Activated naive CD8-positive, alpha-beta T cell treated with anti-CD3 and anti-CD28 coated beads, Interleukin-2, amount 50 U/mL, for 16 hours (primary cell): ENCODE measurements around the gene CCDC88C.
"Not testable (repeated sequence)": the region's sequence is repeated elsewhere in the genome, so short reads cannot be mapped to it uniquely, and the experiment has no call there.

Experiments
- DNase-seq: peaks from one replicate; pipeline ENCODE4 v3.0.0-alpha.2; 2020; ENCODE audit warnings: low read depth, low spot score

The CCDC88C gene

GRCh38 chr14:91250912-91251311, 166.7 kb downstream of the CCDC88C start:
- no peak for DNase-seq

DNA sequence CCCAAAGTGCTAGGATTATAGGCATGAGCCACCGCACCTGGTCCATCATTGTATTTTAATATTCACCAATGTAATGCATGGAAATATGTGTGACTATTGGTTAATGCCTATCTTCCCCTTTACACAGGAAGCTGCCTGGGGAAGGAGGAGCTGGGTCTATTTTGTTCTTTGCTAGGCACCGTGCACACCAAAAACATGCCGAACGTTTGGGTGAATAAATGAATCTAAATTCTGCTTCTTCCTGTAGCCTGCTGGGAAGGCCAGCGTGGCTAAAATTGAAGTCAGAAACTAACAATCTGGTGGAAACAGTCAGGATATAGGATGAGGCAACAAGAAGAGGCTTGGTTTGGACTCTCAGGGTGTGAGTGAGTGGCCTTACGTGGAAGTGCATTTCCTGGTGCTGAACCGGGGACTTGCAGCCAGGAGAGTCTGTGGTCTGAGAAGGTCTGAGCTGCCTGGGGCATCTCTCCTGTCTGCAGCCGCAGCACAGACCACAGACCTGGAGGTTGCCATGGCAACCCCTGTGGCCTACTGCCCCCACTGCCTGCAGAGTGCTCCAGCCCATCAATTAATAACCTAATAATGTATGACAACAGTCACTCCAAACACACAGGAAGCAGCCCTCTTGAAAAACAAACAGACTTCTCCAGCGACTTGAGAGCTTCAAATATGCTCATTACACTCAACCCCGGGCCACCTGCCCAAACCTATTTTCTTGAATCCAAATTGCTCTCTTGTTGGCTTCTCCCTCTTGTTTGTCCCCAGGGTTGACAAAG, 167.6 kb downstream of the CCDC88C start:
- DNase-seq, result no peak

DNA sequence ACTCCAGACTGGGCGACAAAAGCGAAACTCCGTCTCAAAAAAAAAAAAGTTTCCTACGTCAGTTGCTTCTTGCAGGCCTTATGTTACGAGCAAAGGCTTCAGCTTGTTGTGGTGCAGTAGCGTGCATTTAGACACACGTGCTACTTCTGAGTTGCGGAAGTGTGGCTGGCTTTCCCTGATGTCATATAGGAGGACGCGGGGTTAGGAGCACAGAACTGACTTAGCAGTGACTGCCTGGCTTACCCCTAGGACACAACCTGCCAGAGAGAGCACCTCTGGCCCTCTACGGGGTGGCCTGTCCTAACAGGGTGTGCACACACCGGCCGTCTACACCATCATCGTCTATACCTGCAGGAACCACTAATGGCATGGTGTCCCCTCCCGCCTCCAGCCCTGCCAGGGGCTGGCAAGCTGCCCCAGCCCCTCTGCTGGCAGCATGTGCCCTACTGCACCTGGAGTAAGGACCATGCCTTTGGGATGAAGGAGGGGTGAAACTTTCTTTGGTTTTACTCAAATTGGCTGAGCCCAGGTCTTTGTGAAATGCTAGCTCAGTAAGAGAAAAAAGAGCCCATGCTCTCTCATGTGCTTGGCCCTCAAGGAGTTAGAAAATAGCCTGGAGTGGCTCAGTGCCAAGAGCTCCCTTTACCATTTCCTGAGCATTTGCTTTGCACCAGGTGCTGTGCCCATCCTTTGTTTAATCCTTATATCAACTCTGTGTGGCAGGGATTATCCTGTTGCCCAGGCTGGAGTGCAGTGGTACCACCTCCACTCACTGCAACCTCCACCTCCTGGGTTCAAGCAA, 171.4 kb downstream of the CCDC88C start:
- DNase-seq, result no peak

- DNase-seq, result not testable (repeated sequence)
Measured at GRCh38 chr14:91245616-91246015, 172.0 kb downstream of the CCDC88C start.

DNA sequence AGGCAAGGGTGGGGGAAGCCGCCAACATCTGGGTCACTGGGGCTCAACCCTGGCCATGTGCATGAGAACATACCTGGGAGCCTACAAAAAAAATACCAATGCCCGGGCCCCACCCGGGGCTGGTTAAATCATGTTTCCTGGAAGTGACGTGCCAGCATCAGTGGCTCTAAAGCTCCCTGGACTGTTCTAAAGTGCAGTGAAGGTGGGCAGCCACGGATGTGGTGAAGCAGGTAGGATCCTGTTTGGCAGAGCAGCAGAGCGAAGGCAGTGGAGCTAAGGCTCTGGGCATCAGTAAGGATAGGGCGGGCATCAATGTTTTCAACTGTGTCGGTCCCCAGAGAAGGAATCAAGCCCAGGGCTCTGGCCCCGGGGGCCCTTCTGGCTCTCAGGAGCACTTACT, 172.6 kb downstream of the CCDC88C start:
- DNase-seq, result no peak

DNA sequence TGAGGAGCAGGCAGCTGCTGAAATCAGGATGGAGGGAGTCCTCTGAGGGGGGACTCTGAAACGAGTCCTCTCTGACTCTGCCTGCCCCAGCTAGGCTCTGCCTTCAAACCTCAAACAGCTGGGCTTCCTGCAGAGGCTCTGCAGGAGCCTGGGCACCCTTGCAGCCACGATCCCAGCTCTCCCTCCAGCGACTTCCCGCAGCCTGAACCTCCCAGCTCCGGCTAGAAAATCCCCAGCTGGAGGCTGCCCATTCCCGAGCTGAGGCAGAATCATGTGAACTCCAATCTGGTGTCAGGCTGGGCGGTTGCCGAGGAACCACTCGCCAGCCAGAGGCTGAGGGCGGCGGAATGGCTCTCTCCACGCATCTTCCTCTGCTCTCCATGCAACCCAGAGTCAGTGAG, 173.1 kb downstream of the CCDC88C start, which contains the start of gene GPR68:
Gene GPR68, minus strand, starts transcription at position 204 of the 401 bp plus-strand sequence. CDS start 9,654 bp downstream, outside the sequence.
- DNase-seq, result no peak

DNA sequence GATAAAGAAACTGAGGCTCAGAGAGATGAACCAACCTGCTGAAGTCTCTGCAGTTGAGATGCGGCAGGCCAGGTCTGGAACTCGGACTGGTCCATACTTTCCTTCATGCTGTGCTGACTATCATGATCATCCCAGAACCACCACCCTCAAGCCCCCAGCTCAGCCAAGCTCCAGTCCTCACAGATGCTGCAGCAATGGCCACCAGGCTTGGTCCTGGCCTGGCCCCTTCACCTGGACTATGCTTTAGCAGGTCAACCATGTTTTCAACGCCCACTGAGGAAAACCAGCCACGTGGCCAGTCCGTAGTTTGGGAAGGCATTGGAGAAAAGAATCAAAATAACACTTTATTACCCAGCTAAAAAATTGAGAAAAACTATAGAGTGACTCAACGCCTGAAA, 174.5 kb downstream of the CCDC88C start:
- DNase-seq, result no peak

GRCh38 chr14:91242635-91243034, 175.0 kb downstream of the CCDC88C start:
- DNase-seq, result no peak

- no peak for DNase-seq
Measured at GRCh38 chr14:91241863-91242262, 175.8 kb downstream of the CCDC88C start.

DNA sequence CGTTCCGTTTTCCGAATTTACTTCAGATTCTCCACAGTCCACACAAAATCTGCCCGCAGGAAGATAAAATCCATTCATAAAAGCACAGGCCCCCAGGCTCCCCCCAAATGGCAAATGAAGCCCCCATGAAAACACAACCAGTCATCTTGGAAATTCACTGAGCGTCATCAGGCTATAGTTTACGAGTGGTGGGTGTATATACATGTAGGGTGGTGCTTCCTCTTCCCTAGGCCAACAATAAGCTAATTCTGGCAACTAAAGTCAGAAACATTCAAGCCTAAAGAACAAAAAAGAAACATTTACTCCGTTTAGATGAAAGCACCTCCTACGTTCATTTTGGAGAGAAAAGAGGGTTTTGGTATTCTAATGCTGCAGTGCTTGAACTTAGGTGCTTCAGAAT, 179.0 kb downstream of the CCDC88C start:
- no peak for DNase-seq

GRCh38 chr14:91238085-91238484, 179.5 kb downstream of the CCDC88C start:
- DNase-seq, result no peak

DNA sequence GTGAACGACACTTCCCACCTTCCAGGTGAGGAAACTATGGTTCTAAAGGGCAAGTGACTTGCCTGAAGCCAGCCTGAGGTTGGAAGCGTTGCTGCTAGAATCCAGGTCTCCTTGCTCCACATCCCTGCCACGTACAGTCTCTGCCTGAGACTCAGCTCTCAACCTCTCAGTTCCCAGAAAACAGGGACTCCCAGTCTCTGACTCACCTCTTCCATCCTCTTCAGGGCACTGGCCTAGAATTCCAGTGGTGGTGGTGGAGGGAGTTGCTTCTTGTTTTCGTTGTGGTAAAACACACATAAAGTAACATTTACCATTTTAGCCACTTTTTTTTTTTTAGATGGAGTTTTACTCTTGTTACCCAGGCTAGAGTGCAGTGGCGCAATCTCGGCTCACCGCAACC, 180.4 kb downstream of the CCDC88C start:
- no peak for DNase-seq

DNA sequence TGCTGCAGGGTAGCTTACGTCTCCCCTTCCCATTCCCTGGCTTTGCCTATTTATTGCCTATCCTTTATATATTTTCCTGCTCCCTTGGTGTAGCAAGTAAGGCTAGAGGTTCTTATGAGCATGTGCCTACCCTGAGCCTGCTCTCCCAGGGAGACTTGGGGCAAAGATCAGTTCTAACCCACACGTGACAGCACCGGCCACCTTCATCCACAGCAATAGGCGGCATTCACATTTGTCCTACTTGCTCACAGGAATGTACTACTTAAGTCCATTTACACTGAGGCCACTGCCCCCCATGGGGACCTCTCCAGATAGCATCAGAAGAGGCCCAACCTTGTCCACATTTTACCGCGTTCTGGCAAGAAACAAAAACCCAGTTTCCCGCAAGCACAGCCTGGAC, 181.8 kb downstream of the CCDC88C start:
- no peak for DNase-seq

- DNase-seq, result no peak
Measured at GRCh38 chr14:91234791-91235114, 182.9 kb downstream of the CCDC88C start.

GRCh38 chr14:91233936-91234790, 183.5 kb downstream of the CCDC88C start:
- DNase-seq, result no peak

DNA sequence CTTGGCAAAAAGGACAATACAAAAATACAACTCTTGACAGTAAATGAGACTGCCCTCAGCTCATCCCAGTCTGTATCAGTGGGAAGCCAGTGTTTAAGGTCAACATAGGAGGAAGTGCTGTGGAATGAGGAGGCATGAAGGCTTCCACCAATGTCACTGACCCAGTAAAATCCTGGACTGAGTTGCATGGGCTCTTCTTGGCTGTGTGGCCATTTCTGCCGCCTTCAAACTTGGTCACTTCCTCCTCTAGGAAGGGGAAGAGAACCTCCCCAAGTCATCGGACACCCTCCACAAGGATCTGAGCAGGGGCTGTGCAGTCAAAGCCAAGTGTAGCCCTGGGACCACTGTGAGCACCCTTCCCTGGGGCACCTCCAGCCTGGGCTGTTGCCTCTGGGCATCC, 185.0 kb downstream of the CCDC88C start:
- no peak for DNase-seq

- DNase-seq, result no peak
Measured at GRCh38 chr14:91232052-91232451, 185.6 kb downstream of the CCDC88C start.

DNA sequence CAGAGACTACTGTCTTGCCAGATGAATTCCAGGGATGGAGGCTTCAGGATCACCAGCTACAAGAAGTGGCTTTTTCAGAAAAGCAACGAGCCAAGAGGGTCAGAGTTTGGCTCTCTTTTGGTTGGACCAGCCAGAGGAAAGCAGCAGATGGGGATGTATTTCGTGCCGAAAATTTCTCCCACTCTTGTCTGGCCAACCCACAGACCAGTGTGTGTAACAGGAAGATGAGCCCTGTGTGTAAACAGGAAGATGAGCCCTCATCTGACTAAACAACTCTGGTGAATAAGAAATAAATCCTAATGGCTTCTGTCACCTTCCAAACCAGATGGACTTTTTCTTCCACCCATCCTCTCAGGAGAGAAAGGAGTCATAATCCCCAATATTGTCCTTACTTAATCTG, 186.2 kb downstream of the CCDC88C start:
- no peak for DNase-seq

GRCh38 chr14:91230397-91231035, 187.1 kb downstream of the CCDC88C start:
- DNase-seq, result no peak

DNA sequence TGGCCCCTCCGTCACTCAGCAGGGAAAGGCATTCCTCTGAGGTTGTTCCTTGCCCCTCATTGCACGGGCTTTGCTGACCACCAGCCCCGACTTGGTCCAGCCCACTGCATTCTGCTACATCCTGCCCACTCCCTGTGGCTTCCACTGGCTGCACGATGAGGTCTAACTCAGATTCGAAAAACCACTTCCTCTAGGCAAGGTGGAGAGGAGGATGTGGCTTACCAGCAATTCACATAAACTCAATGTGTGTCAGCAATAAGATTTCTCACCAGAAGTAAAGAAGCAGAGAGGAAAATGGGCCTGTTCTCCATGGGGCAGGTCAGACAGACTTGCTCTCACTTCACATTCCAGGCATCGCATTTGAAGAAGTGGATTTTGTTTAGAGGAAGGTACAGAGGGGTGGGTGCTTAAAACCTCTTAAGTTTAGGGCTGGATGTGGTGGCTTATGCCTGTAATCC, 187.8 kb downstream of the CCDC88C start:
- no peak for DNase-seq

GRCh38 chr14:91229005-91229382, 188.6 kb downstream of the CCDC88C start:
- DNase-seq, result no peak
